Spleen (tissue), 7 donors: ENCODE results near the gene IL1R2.
A peak's percentile ranks its signal among the peaks of the same experiment; 100 is the strongest.

Experiments used
- CTCF ChIP-seq, 11 experiments: fragments of 200-600 bp in 7 of 11; fragments of 450-650 bp in 4 of 11; sonication (generic) in 4 of 11; IDR thresholded peaks in 8 of 11; conservative IDR thresholded peaks in 3 of 11; 1 replicate in 7 of 11; 2 replicates in 4 of 11; pipeline versions ENCODE4 v1.4.0 to v1.8.0; 2016 to 2021; ENCODE audit warnings: antibody characterized with exemption in 11 of 11, inconsistent platforms in 4 of 11, mild to moderate bottlenecking in 1 of 11
- POLR2A ChIP-seq, 3 donors: fragments of 450-650 bp; IDR thresholded peaks; one replicate each; pipeline ENCODE4 v1.5.1; 2017; ENCODE audit warnings: antibody characterized with exemption in 3 of 3, mild to moderate bottlenecking in 1 of 3
- POLR2AphosphoS5 ChIP-seq, 3 donors: sonication (generic); formaldehyde crosslinking; IDR thresholded peaks; one replicate each; pipeline ENCODE4 v1.5.1; 2017; ENCODE audit warnings: antibody characterized with exemption in 3 of 3
- donor health status: DM: no; HTN: no; CAD: no; lungs with moderate emphysema.
- donor health status: DM: no; HTN: no; CAD: no.
- donor health status: DM: no; HTN: no; CAD: no.

GRCh38 chr2:102006886-102007278, 15.1 kb downstream of the IL1R2 start:
- TF ChIP-seq CTCF (IDR thresholded peaks at IDR 0.05 in 8 of 11, conservative IDR thresholded peaks at IDR 0.05 in 3 of 11) (no peak), POLR2A (IDR thresholded peaks at IDR 0.05) (no peak), POLR2AphosphoS5 (IDR thresholded peaks at IDR 0.05) (peak in 2 of 3 donors; percentile 2 to 79)
